ENCODE results near the gene TMPRSS2.

DNA sequence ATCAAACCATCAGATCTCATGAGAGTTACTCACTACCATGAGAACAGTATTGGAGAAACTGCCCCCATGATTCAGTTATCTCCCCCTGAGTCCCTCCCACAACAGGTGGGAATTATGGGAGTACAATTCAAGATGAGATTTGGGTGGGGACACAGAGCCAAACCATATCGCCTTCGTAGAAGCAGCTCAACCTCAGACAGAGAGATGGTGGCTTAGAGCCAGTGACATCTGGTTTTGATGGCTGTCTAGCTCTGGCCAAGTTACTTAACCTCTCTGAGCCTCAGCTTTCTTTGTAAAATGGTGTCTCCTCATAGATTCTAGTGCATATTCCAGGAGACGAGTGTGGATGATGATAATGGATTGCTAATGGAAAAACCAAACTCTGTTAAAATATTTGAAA is 54.8 kb downstream of the TMPRSS2 start:
- no peak for TF ChIP-seq RAD21 (CRISPR knock-in tag; IDR thresholded peaks at IDR 0.05)
- no peak for TF ChIP-seq POLR2A (IDR thresholded peaks at IDR 0.05; ENCODE audit: insufficient read depth in 1 of 2, low read depth in 2 of 2, low read length in 2 of 2)
- no peak for TF ChIP-seq ZNF660 (CRISPR knock-in tag; IDR thresholded peaks at IDR 0.05; ENCODE audit: borderline replicate concordance, low read depth)
- no peak for TF ChIP-seq SALL1 (CRISPR knock-in tag; IDR thresholded peaks at IDR 0.05)
- no peak for TF ChIP-seq ZKSCAN5 (CRISPR knock-in tag; IDR thresholded peaks at IDR 0.05)
- TF ChIP-seq, protein P1, sequence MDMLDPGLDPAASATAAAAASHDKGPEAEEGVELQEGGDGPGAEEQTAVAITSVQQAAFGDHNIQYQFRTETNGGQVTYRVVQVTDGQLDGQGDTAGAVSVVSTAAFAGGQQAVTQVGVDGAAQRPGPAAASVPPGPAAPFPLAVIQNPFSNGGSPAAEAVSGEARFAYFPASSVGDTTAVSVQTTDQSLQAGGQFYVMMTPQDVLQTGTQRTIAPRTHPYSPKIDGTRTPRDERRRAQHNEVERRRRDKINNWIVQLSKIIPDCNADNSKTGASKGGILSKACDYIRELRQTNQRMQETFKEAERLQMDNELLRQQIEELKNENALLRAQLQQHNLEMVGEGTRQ (IDR thresholded peaks at IDR 0.05; ENCODE audit: low read depth, low read length), result no peak
- TF ChIP-seq, protein P1 (CRISPR knock-in tag; IDR thresholded peaks at IDR 0.05; ENCODE audit: borderline replicate concordance), result no peak
- no peak for TF ChIP-seq CTCF (CRISPR knock-in tag; IDR thresholded peaks at IDR 0.05)
- no peak for TF ChIP-seq ZNF30 (CRISPR knock-in tag; IDR thresholded peaks at IDR 0.05)
- no peak for TF ChIP-seq MAFF (IDR thresholded peaks at IDR 0.05; ENCODE audit: low read depth, low read length)
- TF ChIP-seq EZH2 (conservative IDR thresholded peaks at IDR 0.05; ENCODE audit: low read depth, low read length), result no peak
- TF ChIP-seq DRAP1 (CRISPR knock-in tag; IDR thresholded peaks at IDR 0.05), result no peak
- TF ChIP-seq AGO2 (optimal IDR thresholded peaks at IDR 0.05; ENCODE audit: low read depth, low read length), result no peak

Measured in HepG2 (cell line).